GM19397 (cell line): ENCODE results near the gene SLC19A1.

ENCODE experiments used
- ATAC-seq: cut with Tn5 transposase; IDR thresholded peaks from one replicate; pipeline ENCODE4 v1.9.1; 2021; ENCODE audit warnings: mild to moderate bottlenecking, moderate library complexity; ENCODE audit not compliant: unreplicated experiment

The SLC19A1 gene

GRCh38 chr21:45542242-45542666 is at the start of gene SLC19A1:
TSS of gene SLC19A1 (minus strand) at chr21:45542440. CDS start at chr21:45537959, 4,481 bp downstream.
- peak; percentile 71 for ATAC-seq

- ATAC-seq, result no peak
Measured at GRCh38 chr21:45591619-45592207, 49.5 kb upstream of the SLC19A1 start.

- ATAC-seq, result no peak
Measured at GRCh38 chr21:45590726-45591618, 48.7 kb upstream of the SLC19A1 start.

- ATAC-seq, result no peak
Measured at GRCh38 chr21:45590246-45590725, 48.0 kb upstream of the SLC19A1 start.

GRCh38 chr21:45589686-45590245 is 47.5 kb upstream of the SLC19A1 start:
- no peak for ATAC-seq

- ATAC-seq, result no peak
Measured at GRCh38 chr21:45588871-45589491, 46.7 kb upstream of the SLC19A1 start.

- no peak for ATAC-seq
Measured at GRCh38 chr21:45588086-45588825, 46.0 kb upstream of the SLC19A1 start.

DNA sequence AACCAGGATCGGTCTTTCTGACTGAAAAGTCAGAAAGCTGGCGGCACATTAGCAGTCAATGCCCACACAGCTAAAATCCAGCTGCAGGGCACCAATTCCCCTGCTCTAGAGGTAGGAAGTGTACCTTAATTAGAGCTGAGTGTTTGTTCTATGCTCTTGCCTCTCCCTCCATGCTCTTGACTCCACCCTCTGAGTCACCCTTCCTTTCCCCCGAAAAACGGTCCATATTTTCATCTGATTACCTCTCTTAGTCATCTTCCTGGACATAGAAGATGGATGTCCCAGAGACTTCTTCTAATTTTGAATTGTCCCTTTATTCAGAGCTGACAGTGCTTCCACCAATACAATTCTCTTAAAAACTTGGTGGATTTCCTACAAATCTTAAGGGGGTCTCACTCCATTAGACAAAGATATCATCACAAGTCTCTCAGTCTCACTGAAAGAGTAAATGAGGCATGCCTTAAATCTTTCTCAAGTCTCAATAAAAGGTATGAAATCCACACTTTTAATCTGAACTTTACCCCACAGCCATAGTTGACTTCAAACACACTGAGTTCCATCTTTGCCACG is 44.1 kb upstream of the SLC19A1 start:
- ATAC-seq, result no peak

DNA sequence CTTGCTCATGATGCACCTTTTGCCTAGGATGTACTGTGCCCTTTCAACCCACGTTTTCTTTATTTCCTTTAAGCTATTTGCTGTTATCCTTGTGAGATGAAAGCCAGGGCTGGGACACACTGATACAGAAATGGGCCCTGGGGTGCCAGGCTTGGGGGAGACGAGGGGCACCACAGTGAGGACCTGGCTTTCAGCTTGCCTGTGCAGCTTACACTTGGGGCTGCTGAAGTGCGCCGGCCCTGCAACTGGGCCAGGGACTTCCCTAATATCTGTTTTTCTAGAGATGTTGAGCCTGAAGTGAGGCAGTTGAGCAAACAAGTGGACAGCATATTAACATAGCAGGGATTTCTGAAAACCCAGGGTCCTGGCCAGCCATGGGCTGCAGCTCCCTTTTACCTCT is 42.5 kb upstream of the SLC19A1 start:
- ATAC-seq, result no peak

GRCh38 chr21:45583831-45584509 is 41.7 kb upstream of the SLC19A1 start:
- no peak for ATAC-seq

DNA sequence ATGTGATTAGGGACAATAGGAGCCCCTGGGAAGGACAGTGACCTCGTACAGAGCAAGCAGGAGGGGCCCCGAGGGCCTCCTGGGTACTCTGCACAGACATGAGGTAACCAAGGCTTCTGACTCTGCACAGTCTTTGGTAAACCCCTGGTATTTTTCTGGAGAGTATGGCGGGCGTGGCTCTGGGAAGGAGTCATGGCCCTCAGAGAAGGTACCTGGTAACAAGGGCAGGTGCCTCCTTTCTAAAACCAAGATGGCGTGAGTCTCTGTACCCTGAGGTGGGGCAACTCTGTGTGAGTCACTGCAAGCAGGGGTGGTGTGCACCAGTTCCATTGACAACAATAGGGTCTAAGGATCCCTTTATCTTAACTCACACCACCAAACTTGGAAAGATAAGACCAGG is 39.9 kb upstream of the SLC19A1 start:
- ATAC-seq, result no peak

GRCh38 chr21:45581322-45581712 is 39.1 kb upstream of the SLC19A1 start:
- ATAC-seq, result no peak

- ATAC-seq, result no peak
Measured at GRCh38 chr21:45580576-45581321, 38.5 kb upstream of the SLC19A1 start.

- no peak for ATAC-seq
Measured at GRCh38 chr21:45580181-45580575, 37.9 kb upstream of the SLC19A1 start.

GRCh38 chr21:45579383-45580180 is 37.3 kb upstream of the SLC19A1 start:
- no peak for ATAC-seq

GRCh38 chr21:45578811-45579381 is 36.7 kb upstream of the SLC19A1 start:
- ATAC-seq, result no peak

- no peak for ATAC-seq
Measured at GRCh38 chr21:45578176-45578801, 36.0 kb upstream of the SLC19A1 start.

GRCh38 chr21:45577801-45578175 is 35.5 kb upstream of the SLC19A1 start:
- ATAC-seq, result no peak
